ENCODE data around the gene LNX1. TPM values are rescaled to one million over a fixed set of nuclear protein-coding genes. Genes with fewer than 3 reads are reported as not detected.

Gene LNX1
- total and polyA plus RNA-seq, 2 of the 13 experiments (the other 11 are each of a cell fraction or from before 2014, with no cell fraction given) = 0.49 TPM

DNA sequence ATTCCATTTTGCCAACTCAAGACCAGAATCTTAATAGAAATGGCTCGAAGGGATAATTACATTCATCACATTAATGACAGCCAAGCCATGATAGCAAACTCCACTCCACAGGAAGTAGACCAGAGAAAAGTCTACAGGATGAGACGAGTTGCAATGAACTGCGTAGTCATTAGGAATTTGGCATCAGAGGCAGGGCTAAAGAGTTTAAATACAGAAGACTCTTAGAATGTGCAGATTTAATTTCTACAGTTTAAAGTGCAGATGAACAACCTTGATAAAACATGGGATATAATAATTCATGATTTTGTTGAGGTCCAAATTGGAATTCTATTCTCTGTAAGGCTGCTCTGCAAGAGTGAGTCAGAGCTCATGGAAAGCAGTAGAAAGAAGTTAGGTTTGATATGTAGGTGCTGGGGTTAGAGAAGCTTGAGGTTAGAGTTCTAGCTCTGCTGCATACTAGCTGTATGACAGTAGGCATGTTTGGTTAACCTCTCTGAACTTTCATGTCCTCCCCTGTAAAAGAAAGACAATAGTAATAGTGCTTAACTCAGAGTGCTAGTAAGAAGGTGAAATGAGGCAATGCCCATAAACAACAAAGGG, 32.2 kb downstream of the LNX1 start:
- H3K4me1 ChIP-seq (ENCODE audit: insufficient read depth, low read length) = no peaks in the 10 kb centered on the region
- DNase-seq (ENCODE audit: low spot score) (no peak), ATAC-seq (no peak), FAIRE-seq (no peak)
- in situ Hi-C loops (cut with HindIII; ENCODE audit: extremely low pct_ligation_motif_present, low pct_unique_long_range_greater_than_20kb) (no loop called here), intact Hi-C loops (cut with micrococcal nuclease; ENCODE audit: unreplicated experiment) (no loop called here)
- no peaks in the 10 kb centered on the region for H3K36me3 ChIP-seq (replicated peaks in 1 of 2; ENCODE audit: control insufficient read depth in 1 of 2, insufficient read depth in 2 of 2, low read length in 2 of 2)
- H3K4me3 ChIP-seq (replicated peaks in 1 of 3; ENCODE audit: insufficient read depth in 1 of 3, low read depth in 2 of 3, low read length in 3 of 3) = no peak overlapping the region
- H2AFZ ChIP-seq (ENCODE audit: low read length) = no peak overlapping the region
- H3K79me2 ChIP-seq (ENCODE audit: insufficient read depth, low read length) = no peaks in the 10 kb centered on the region
- no peak overlapping the region for H3K27ac ChIP-seq (ENCODE audit: extremely low read length, insufficient read depth, low read length)
- no peaks in the 10 kb centered on the region for H4K20me1 ChIP-seq (ENCODE audit: insufficient read depth, low read length)
- no peak for TF ChIP-seq SMARCE1 (IDR thresholded peaks at IDR 0.05; ENCODE audit: borderline replicate concordance)
- TF ChIP-seq ZNF468 (CRISPR knock-in tag; IDR thresholded peaks at IDR 0.05) = no peak
- ChIA-PET CTCF (ENCODE audit: low intra/inter-chr PET ratio, low total read pairs) (no interaction called here), POLR2A (no interaction called here)
- H3K27me3 ChIP-seq (ENCODE audit: control insufficient read depth in 1 of 2, insufficient read depth in 2 of 2, low read length in 2 of 2) = no peaks in the 10 kb centered on the region
- H3K9ac ChIP-seq (ENCODE audit: insufficient read depth, low read depth, low read length) = no peak overlapping the region
- H3K9me3 ChIP-seq (ENCODE audit: low read length) = no peaks in the 10 kb centered on the region
- WGBS (ENCODE audit: low lambda C conversion rate) = 19% methylated on average over 3 of the region's 3 CpGs
- H3K4me2 ChIP-seq (ENCODE audit: low read depth, low read length) = no peak overlapping the region
- BruUV-seq (replicated peaks) = no TSS peak

GRCh38 chr4:53558065-53558801, 33.1 kb downstream of the LNX1 start:
- no peak overlapping the region for H3K27ac ChIP-seq (ENCODE audit: extremely low read length, insufficient read depth, low read length)
- POLR2A ChIA-PET = no interaction called here
- no peak overlapping the region for H3K4me2 ChIP-seq (ENCODE audit: low read depth, low read length)
- no peaks in the 10 kb centered on the region for H3K4me1 ChIP-seq (ENCODE audit: insufficient read depth, low read length)
- ATAC-seq (no peak), FAIRE-seq (no peak), DNase-seq (ENCODE audit: low spot score) (no peak)
- no peaks in the 10 kb centered on the region for H3K9me3 ChIP-seq (ENCODE audit: low read length)
- H3K79me2 ChIP-seq (ENCODE audit: insufficient read depth, low read length) = no peaks in the 10 kb centered on the region
- H3K9ac ChIP-seq (ENCODE audit: insufficient read depth, low read depth, low read length) = no peak overlapping the region
- H3K27me3 ChIP-seq (ENCODE audit: control insufficient read depth in 1 of 2, insufficient read depth in 2 of 2, low read length in 2 of 2) = no peaks in the 10 kb centered on the region
- no TSS peak for BruUV-seq (replicated peaks)
- no peak overlapping the region for H2AFZ ChIP-seq (ENCODE audit: low read length)
- intact Hi-C loops (cut with micrococcal nuclease; ENCODE audit: unreplicated experiment) (no loop called here), in situ Hi-C loops (cut with HindIII; ENCODE audit: extremely low pct_ligation_motif_present, low pct_unique_long_range_greater_than_20kb) (no loop called here)
- 60% methylated on average over 12 of the region's 12 CpGs for WGBS (ENCODE audit: low lambda C conversion rate)
- H3K36me3 ChIP-seq (replicated peaks in 1 of 2; ENCODE audit: control insufficient read depth in 1 of 2, insufficient read depth in 2 of 2, low read length in 2 of 2) = no peaks in the 10 kb centered on the region
- no peak overlapping the region for H3K4me3 ChIP-seq (replicated peaks in 1 of 3; ENCODE audit: insufficient read depth in 1 of 3, low read depth in 2 of 3, low read length in 3 of 3)
- CTCF ChIA-PET (ENCODE audit: low intra/inter-chr PET ratio, low total read pairs) = no interaction called here
- H4K20me1 ChIP-seq (ENCODE audit: insufficient read depth, low read length) = no peaks in the 10 kb centered on the region
- TF ChIP-seq STAG1 (CRISPR knock-in tag; IDR thresholded peaks at IDR 0.05) (no peak), NFYC (CRISPR knock-in tag; IDR thresholded peaks at IDR 0.05) (no peak), RCOR2 (CRISPR knock-in tag; IDR thresholded peaks at IDR 0.05) (no peak), THAP11 (CRISPR knock-in tag; IDR thresholded peaks at IDR 0.05) (no peak), HOXA3 (CRISPR knock-in tag; IDR thresholded peaks at IDR 0.05) (no peak), ZNF430 (CRISPR knock-in tag; IDR thresholded peaks at IDR 0.05) (no peak), GATAD2A (CRISPR knock-in tag; IDR thresholded peaks at IDR 0.05) (no peak), TRAFD1 (CRISPR knock-in tag; IDR thresholded peaks at IDR 0.05; ENCODE audit: borderline replicate concordance) (no peak), ZNF737 (CRISPR knock-in tag; IDR thresholded peaks at IDR 0.05; ENCODE audit: borderline replicate concordance) (no peak), ZNF577 (CRISPR knock-in tag; IDR thresholded peaks at IDR 0.05; ENCODE audit: borderline replicate concordance, low read depth) (no peak), HNRNPL (IDR thresholded peaks at IDR 0.05; ENCODE audit: low read depth, low read length) (no peak), HOXA7 (CRISPR knock-in tag; IDR thresholded peaks at IDR 0.05) (no peak), ZNF260 (CRISPR knock-in tag; IDR thresholded peaks at IDR 0.05; ENCODE audit: borderline replicate concordance, low read depth) (no peak), POLR2G (IDR thresholded peaks at IDR 0.05; ENCODE audit: low read depth, low read length) (no peak), NCOA5 (CRISPR knock-in tag; IDR thresholded peaks at IDR 0.05) (no peak)

All from HepG2 (cell line).